HCT116 (cell line): ENCODE data around the gene SPEN. TPM values are rescaled to one million over a fixed set of nuclear protein-coding genes. Genes with fewer than 3 reads are reported as not detected.

Source experiments
- ATAC-seq: fragments of 200-7000 bp; cut with Tn5 transposase; 2 replicates; pipeline ENCODE4 v1.9.1; 2020; ENCODE audit warnings: mild to moderate bottlenecking, moderate library complexity
- BruUV-seq: library from RNA; stranded (reverse); fragments of 400-500 nt; replicated peaks from 2 replicates; lab custom pipeline; 2021; lab: Mats Ljungman, UMichigan
- CTCF ChIA-PET: fragments of 300-600 bp; sonication (Branson Sonifier 250); formaldehyde crosslinking; loops from one replicate; lab custom pipeline; 2021; ENCODE audit warnings: antibody characterized with exemption; lab: Charles Lee
- POLR2A ChIA-PET: fragments of 300-600, 350-600 bp; sonication (Branson Sonifier 250); formaldehyde crosslinking; loops from one replicate; lab custom pipeline; 2021; ENCODE audit warnings: antibody characterized with exemption; lab: Charles Lee
- RAD21 ChIA-PET, 2 experiments: fragments of 300-600 bp; sonication (Branson Sonifier 250); formaldehyde crosslinking; loops; one replicate each; lab custom pipeline; 2023; ENCODE audit warnings: low total read pairs in 2 of 2; ENCODE audit not compliant: uncharacterized antibody in 2 of 2, unreplicated experiment in 2 of 2, low non-redundant PET in 1 of 2; lab: Charles Lee
- DNase-seq: peaks from one replicate; pipeline ENCODE4 v3.0.0-alpha.2; 2010; ENCODE audit warnings: low read depth, low spot score
- H2AFZ ChIP-seq: fragments of 200-600 bp; shearing (Covaris generic), sonication (generic); 2 replicates; pipeline ENCODE4 v1.6.1; 2017; ENCODE audit warnings: low read depth, mixed run types, mixed read lengths, antibody characterized with exemption, low read length; ENCODE audit not compliant: poor library complexity, severe bottlenecking
- H3K27ac ChIP-seq: 2 replicates; pipeline ENCODE4 v1.5.1; 2012; ENCODE audit warnings: low read depth, low read length
- H3K27me3 ChIP-seq: fragments of 200-600 bp; sonication (generic); 2 replicates; pipeline ENCODE4 v1.6.1; 2016; ENCODE audit warnings: mixed run types, low read length, mixed read lengths; ENCODE audit not compliant: insufficient read depth
- H3K36me3 ChIP-seq, 2 experiments: fragments of 200-500 bp in 1 of 2; fragments of 200-600 bp in 1 of 2; sonication (Bioruptor generic) in 1 of 2; sonication (generic) in 1 of 2; 2 replicates each; pipeline versions ENCODE4 v1.5.1 to v1.6.1; 2014 to 2016; ENCODE audit warnings: low read length in 2 of 2, inconsistent platforms in 1 of 2, mixed read lengths in 1 of 2, mixed run types in 1 of 2; ENCODE audit not compliant: insufficient read depth in 2 of 2, control insufficient read depth in 1 of 2
- H3K4me1 ChIP-seq, 2 experiments: fragments of 200-600 bp in 1 of 2; sonication (generic) in 1 of 2; 2 replicates each; pipeline versions ENCODE4 v1.5.1 to v1.6.1; 2012 to 2017; ENCODE audit warnings: low read length in 2 of 2, inconsistent platforms in 1 of 2, mild to moderate bottlenecking in 1 of 2, mixed read lengths in 1 of 2, mixed run types in 1 of 2, moderate library complexity in 1 of 2; ENCODE audit not compliant: insufficient read depth in 2 of 2, control insufficient read depth in 1 of 2
- H3K4me2 ChIP-seq: fragments of 200-600 bp; sonication (generic); 2 replicates; pipeline ENCODE4 v1.6.1; 2017; ENCODE audit warnings: mixed run types, low read length, mixed read lengths
- H3K4me3 ChIP-seq, 2 experiments: fragments of 200-600 bp in 1 of 2; sonication (generic) in 1 of 2; replicated peaks in 1 of 2; 2 replicates each; pipeline ENCODE4 v1.5.1; 2011 to 2016; ENCODE audit warnings: low read length in 2 of 2, control low read depth in 1 of 2, low read depth in 1 of 2, mild to moderate bottlenecking in 1 of 2, mixed read lengths in 1 of 2, mixed run types in 1 of 2
- H3K79me2 ChIP-seq: fragments of 200-600 bp; sonication (generic); 2 replicates; pipeline ENCODE4 v1.6.1; 2017; ENCODE audit warnings: mild to moderate bottlenecking, mixed run types, low read length, moderate library complexity, mixed read lengths; ENCODE audit not compliant: insufficient read depth
- H3K9ac ChIP-seq: fragments of 200-600 bp; sonication (generic); 2 replicates; pipeline ENCODE4 v1.6.1; 2016; ENCODE audit warnings: low read length, mixed read lengths
- H3K9me2 ChIP-seq: fragments of 200-600 bp; sonication (generic), shearing (Covaris generic); 2 replicates; pipeline ENCODE4 v1.6.1; 2017; ENCODE audit warnings: mixed run types, mild to moderate bottlenecking, moderate library complexity; ENCODE audit not compliant: insufficient read depth
- H3K9me3 ChIP-seq, 2 experiments: fragments of 200-500 bp in 1 of 2; fragments of 200-600 bp in 1 of 2; sonication (Bioruptor generic) in 1 of 2; sonication (generic) in 1 of 2; 2 replicates each; pipeline ENCODE4 v1.6.1; 2014 to 2017; ENCODE audit warnings: low read length in 2 of 2, mixed read lengths in 2 of 2, inconsistent platforms in 1 of 2, low read depth in 1 of 2, mild to moderate bottlenecking in 1 of 2, mixed run types in 1 of 2, moderate library complexity in 1 of 2; ENCODE audit not compliant: control insufficient read depth in 1 of 2, insufficient read depth in 1 of 2
- H4K20me1 ChIP-seq: fragments of 200-600 bp; sonication (generic), shearing (Covaris generic); 2 replicates; pipeline ENCODE4 v1.6.1; 2017; ENCODE audit warnings: mixed run types, mild to moderate bottlenecking, moderate library complexity; ENCODE audit not compliant: insufficient read depth
- EZH2phosphoT487 ChIP-seq: fragments of 200-600 bp; IDR thresholded peaks from 2 replicates; pipeline ENCODE4 v1.6.1; 2018; ENCODE audit warnings: antibody characterized with exemption, borderline replicate concordance
- FOSL1 ChIP-seq: IDR thresholded peaks from 2 replicates; pipeline ENCODE4 v1.6.1; 2012; ENCODE audit warnings: low read depth
- MAX ChIP-seq: IDR thresholded peaks from 2 replicates; pipeline ENCODE4 v1.6.1; 2012
- REST ChIP-seq: IDR thresholded peaks from 2 replicates; pipeline ENCODE4 v1.6.1; 2012; ENCODE audit warnings: low read depth
- SP1 ChIP-seq: IDR thresholded peaks from 2 replicates; pipeline ENCODE4 v1.6.1; 2012; ENCODE audit warnings: low read depth
- TCF7L2 ChIP-seq: IDR thresholded peaks from 2 replicates; pipeline ENCODE4 v1.7.0; 2011; ENCODE audit warnings: borderline replicate concordance, inconsistent platforms; ENCODE audit not compliant: insufficient read depth, insufficient read length; ENCODE audit errors: extremely low read depth
- intact Hi-C: fragments of 100-400 bp; cut with micrococcal nuclease; formaldehyde crosslinking; loops from 2 replicates; pipeline ENCODE4 v1.10.0; 2022
- total RNA-seq: library from RNA; stranded (reverse); gene quantifications from one replicate; pipeline ENCODE4 v1.2.1, GENCODE V29; 2021; ENCODE audit not compliant: unreplicated experiment

Gene SPEN
- total RNA-seq, 1 experiment from 2014 or later: 58.6 TPM

GRCh38 chr1:15935056-15935950, 87.8 kb downstream of the SPEN start:
- POLR2A ChIA-PET: no interaction called here

More at GRCh38 chr1:15935056-15935950, 87.8 kb downstream of the SPEN start:
- no peak for ATAC-seq
- TF ChIP-seq FOSL1 (no peak), TCF7L2 (no peak), SP1 (no peak), EZH2phosphoT487 (no peak), REST (no peak), MAX (no peak)
- TF ChIP-seq, all 23 proteins: peak for 0
- CTCF ChIA-PET: no interaction called here
- peaks cover 28% of the 10 kb centered on the region; the same call in 1 of the 2 replicates for H3K79me2 ChIP-seq
- H3K27me3 ChIP-seq: no peaks in the 10 kb centered on the region
- intact Hi-C loops: no loop called here
- RAD21 ChIA-PET: no interaction called here
- H3K27ac ChIP-seq: no peak overlapping the region
- H3K9me2 ChIP-seq: no peaks in the 10 kb centered on the region
- no peaks in the 10 kb centered on the region for H3K9me3 ChIP-seq
- no peak overlapping the region for H3K4me2 ChIP-seq
- no peaks in the 10 kb centered on the region for H3K4me1 ChIP-seq
- no peak overlapping the region for H3K9ac ChIP-seq
- BruUV-seq: no TSS peak
- DNase-seq: no peak
- peaks cover 46 to 47% of the 10 kb centered on the region in 2 experiments for H3K36me3 ChIP-seq
- H4K20me1 ChIP-seq: no peaks in the 10 kb centered on the region
- H2AFZ ChIP-seq: no peak overlapping the region
- H3K4me3 ChIP-seq: no peak overlapping the region
